ENCODE data around the gene RERE.
"Not testable (repeated sequence)": the region's sequence is repeated elsewhere in the genome, so short reads cannot be mapped to it uniquely, and the experiment has no call there.

RERE gene

DNA sequence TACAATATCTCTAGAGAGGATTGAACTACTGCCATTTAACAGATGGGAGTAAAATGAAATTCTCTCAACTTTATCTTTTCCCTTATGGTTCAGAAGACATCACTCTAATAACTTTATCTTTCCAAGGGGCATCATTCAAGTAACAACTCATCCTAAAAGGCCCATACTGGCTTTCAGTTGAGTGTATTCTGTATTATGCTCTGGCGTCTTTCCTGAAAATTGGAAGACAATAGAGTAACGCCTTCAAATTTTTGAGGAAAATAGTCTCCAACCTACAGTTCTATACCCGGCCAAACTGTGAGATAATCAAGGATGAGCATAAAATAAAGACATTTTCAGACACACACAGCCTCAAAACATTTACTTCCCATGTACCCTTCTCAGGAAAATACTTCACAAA is 103.3 kb downstream of the RERE start:
- no peak for DNase-seq (ENCODE audit: low spot score)

- DNase-seq (ENCODE audit: low spot score) = no peak
Observed at GRCh38 chr1:8712413-8713231, 104.8 kb downstream of the RERE start.

DNA sequence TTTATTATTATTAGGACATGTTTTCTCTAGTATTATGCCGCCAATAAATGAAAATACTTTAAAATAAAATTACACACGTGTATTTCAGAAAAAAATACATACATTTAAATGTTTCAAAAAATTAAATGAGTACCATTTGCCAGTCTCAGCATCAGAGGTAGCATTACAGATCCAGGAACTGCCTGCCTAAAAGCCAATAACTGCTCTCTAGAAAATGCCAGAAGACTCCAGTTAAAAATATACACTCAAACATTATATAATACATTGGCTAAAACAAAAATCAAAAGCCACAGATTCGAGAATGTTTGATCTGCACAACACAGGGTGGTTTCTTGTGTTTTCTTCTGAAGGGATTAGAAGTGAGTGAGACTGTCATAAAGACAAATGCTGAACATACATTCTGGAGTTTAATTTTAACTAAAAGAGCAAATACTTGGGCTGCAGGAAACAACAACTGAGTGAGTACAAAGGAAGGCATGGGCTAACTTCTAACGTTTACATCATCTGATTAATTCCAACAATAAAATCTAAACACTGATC is 105.5 kb downstream of the RERE start:
- no peak for DNase-seq (ENCODE audit: low spot score)

GRCh38 chr1:8711151-8711550 is 106.3 kb downstream of the RERE start:
- DNase-seq (ENCODE audit: low spot score) = no peak

DNA sequence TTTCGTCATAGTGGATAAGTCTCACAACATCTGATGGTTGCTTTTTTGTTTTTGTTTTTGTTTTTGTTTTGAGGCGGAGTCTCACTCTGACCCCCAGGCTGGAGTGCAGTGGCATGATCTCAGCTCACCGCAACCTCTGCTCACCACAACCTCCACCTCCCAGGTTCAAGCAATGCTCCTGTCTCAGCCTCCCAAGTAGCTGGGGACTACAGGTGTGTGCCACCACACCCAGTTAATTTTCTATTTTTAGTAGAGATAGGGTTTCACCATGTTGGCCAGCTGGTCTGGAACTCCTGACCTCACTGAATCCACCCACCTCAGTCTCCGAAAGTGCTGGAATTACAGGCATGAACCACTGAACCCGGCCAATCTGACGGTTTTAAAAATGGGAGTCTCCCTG is 109.2 kb downstream of the RERE start:
- DNase-seq (ENCODE audit: low spot score) = no peak

- DNase-seq (ENCODE audit: low spot score) = no peak
Observed at GRCh38 chr1:8706995-8707396, 110.4 kb downstream of the RERE start.

DNA sequence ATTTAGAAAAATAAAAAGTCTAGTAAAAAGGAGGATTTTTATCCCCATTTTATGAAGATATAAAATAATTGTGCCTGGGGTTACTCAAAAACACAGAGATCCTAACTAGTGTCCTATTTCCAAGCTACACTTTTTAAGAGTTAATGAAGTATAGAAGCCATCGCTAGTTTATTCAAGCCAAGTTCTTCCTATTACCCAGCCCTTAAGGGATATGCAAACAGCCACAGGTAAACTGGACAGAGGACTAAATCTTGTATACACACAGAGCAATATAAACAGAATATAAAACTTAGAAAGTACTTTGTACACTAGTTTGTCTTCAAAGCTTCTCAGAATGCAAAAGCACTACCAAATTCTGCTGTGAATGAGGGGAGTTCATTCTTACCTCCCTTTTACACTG is 111.1 kb downstream of the RERE start:
- DNase-seq (ENCODE audit: low spot score) = no peak

GRCh38 chr1:8704866-8705506 is 112.5 kb downstream of the RERE start:
- DNase-seq (ENCODE audit: low spot score) = no peak

DNA sequence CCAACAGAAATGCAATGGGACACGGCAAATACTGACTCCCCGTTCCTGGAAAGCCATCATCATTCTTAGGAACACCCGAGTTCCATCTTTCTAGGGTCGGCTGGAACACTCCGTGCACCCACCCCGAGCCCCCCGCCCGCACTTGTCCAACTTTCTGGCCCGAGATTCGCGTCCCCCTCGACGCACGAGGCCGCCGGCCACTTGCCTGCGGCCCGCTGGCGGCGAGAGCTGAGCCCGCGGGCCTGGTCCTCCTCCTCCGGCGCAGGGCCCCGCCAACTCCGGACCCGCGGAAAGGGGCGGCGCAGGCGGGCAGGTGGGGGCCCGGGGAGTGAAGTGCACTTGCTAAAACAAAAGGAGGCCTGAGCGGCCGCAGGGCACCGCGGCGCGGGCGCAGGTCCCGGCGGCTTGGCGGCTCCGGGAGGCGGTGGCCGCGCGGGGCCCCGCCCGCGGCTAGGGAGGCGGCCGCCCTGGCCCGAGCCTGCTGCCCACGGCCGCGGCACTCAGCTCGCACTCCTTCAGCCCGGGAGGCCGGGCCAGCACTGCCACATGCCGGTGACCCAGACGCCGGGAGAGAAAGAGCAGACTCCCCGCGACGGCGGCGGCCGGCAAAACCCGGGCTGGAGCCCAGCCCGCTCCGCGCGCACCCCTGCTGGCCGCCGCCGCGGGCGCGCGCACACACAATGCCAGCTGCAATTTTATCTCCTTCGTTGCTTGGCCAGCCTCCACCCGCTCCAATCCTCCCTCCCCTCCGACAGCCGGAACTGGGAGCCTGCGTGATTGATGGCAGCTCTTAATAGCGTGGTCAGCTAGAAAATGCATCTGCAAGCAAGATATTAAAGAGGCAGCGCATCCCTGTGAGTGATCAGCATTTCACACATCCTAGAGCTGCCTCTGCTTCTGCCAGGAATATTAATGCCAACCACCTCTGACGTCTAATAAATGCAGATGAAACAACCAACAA is 114.3 kb downstream of the RERE start:
- DNase-seq (ENCODE audit: low spot score) = peak; percentile 33

GRCh38 chr1:8702472-8702849 is 115.0 kb downstream of the RERE start:
- no peak for DNase-seq (ENCODE audit: low spot score)

GRCh38 chr1:8701794-8702471 is 115.5 kb downstream of the RERE start:
- no peak for DNase-seq (ENCODE audit: low spot score)

- DNase-seq (ENCODE audit: low spot score) = no peak
Observed at GRCh38 chr1:8699679-8700078, 117.8 kb downstream of the RERE start.

- DNase-seq (ENCODE audit: low spot score) = no peak
Observed at GRCh38 chr1:8698937-8699447, 118.4 kb downstream of the RERE start.

DNA sequence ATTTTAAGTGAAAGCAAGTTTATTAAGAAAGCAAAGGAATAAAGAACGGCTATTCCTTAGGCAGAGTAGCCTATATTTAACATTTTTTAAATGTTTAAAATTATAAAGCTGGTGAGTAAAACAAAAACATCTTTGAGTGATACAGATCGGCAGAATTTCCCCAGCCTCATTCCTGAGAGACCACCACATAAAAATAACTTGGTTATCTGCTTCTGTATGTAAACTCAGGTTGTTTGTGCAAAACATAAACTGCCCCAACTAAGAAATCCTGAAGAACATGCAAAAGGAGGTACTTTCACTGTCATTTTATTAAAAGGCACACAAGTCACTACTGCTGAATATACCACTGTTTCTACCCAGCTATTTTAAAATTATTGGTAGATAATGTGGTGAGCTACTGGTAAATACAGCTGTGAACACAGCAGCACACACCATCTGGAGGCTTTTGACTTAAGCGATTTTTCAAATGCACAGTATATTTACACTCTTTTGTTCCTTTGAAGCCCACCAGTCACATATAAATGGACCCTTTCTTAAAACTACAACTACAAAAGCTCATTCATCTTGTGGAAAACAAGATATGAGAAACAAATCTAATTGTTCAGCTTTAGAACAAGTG is 119.3 kb downstream of the RERE start:
- no peak for DNase-seq (ENCODE audit: low spot score)

DNA sequence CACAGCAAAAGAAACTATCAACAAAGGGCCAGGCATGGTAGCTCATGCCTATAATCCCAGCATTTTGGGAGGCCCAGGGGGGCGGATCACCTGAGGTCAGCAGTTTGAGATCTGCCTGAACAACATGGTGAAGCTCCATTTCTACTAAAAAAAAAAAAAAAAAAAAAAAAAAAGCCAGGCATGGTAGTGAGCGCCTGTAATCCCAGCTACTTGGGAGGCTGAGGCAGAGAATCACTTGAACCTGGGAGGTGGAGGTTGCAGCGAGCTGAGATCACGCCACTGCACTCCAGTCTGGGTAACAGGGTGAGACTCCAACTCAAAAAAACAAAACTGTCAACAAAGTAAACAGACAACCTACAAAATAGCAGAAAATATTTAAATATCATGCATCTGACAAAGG is 122.0 kb downstream of the RERE start:
- not testable (repeated sequence) for DNase-seq (ENCODE audit: low spot score)

DNA sequence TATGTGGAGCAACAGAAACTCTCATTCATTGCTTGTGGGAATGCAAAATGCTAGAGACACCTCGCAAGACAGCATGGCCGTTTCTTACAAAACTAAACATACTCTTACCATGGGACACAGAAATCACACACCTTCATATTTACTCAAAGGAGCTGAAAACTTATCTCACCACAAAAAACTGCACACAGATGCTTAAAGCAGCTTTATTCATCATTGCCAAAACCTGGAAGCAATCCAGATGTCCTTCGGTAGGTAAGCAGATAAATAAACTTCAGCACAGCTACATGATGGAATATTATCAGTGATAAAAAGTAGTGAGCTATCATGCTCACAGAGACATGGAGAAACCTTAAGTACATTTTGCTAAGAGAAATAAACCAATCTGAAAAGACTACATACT is 124.3 kb downstream of the RERE start:
- DNase-seq (ENCODE audit: low spot score) = no peak

DNA sequence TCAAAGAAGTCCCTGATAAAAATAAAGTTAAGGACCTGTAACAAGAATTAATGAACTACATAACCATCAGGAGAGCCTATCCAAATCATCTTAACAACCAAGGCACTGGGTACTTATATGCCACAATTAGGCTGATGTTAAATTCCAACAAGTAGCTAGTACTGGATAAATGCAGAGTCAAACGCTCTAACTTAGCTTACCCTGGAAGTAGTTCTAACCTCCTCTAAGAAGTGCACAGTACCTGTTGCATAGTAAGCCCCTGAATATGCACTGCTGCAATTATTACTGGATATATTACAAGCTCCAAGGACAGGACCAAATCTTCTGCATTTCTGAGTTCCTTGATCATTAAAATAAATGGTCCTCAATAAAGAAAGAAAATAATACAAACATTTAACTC is 125.8 kb downstream of the RERE start:
- no peak for DNase-seq (ENCODE audit: low spot score)

GRCh38 chr1:8690253-8690525 is 127.3 kb downstream of the RERE start:
- no peak for DNase-seq (ENCODE audit: low spot score)

DNA sequence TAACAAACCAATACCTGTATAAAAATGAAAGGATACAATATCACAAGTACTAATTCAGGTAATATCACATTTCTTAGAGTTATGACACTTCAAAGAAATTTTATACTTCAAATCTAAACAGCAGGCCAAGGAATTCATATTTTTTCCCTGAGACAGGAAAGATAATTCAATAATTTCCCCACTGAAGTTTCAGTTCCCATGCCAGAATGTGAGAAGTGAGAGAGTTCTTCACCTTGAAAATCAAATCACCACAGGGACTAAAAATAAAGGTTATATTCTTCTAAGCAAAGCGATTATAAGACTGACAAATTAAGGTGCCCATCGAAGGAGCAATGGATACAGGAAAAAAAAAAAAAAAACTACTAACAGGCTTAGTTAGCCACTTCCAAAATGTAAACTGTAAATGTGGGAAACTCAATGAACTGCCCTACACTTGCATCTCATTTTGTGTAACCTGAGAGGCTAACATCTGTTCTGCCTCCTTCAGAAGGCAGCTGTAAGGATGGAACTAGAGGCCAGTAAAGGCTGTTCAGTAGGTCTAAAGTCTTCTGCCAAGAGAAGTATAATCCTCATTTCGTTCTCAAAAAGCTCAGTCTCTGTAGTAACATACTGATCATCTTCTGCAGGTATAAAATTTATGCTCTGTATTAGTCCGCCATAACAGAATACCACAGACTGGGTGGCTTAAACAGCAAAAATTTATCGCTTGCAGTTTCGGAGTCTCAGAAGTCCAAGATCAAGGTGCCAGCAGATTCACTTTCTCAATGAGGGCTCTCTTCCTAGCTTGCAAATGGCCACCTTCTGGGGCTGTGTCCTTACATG is 127.8 kb downstream of the RERE start:
- no peak for DNase-seq (ENCODE audit: low spot score)

DNA sequence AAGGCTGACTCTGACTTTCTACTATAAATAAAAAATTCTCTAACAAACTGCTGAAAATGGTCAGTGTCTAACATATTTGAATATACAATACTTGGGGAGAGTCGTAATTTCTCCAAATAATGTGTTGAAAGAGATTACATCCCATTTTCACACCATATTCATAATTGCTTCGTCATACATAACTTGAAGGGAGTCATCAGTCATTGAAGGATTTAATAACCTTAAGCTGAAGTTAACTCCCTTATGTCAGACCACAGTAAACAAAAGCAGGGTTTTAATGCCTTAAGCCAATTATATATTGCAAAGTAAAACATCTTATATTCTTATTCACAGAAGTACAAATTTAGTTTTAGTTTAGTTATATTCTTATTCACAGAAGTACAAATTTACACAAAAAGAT is 129.9 kb downstream of the RERE start:
- no peak for DNase-seq (ENCODE audit: low spot score)

- no peak for DNase-seq (ENCODE audit: low spot score)
Observed at GRCh38 chr1:8687039-8687438, 130.4 kb downstream of the RERE start.
